Transverse colon (tissue), 4 donors: ENCODE data around the gene CLBA1. TPM values are rescaled to one million over a fixed set of nuclear protein-coding genes. Genes with fewer than 3 reads are reported as not detected.

Experiments
- DNase-seq: peaks from one replicate; pipeline ENCODE4 v3.0.0-alpha.2; 2019
- H3K27ac ChIP-seq, 4 donors: fragments of 200-600 bp; sonication (generic); 2 replicates each; pipeline ENCODE4 v1.5.1; 2016 to 2018; ENCODE audit warnings: inconsistent platforms in 4 of 4
- H3K27me3 ChIP-seq: fragments of 200-600 bp; sonication (generic); 2 replicates; pipeline ENCODE4 v1.5.1; 2017; ENCODE audit warnings: inconsistent platforms
- H3K36me3 ChIP-seq, 4 donors: fragments of 200-600 bp; sonication (generic); 2 replicates each; pipeline ENCODE4 v1.5.1; 2017 to 2019; ENCODE audit warnings: inconsistent platforms in 4 of 4
- H3K4me1 ChIP-seq, 4 donors: fragments of 200-600 bp; sonication (generic); 2 replicates each; pipeline ENCODE4 v1.5.1; 2017 to 2020; ENCODE audit warnings: inconsistent platforms in 4 of 4
- H3K4me3 ChIP-seq, 4 donors: fragments of 200-600 bp; sonication (generic); 1 replicate in 1 of 4; 2 replicates in 3 of 4; pipeline versions ENCODE4 v1.5.1 to v1.6.1; 2017 to 2019; ENCODE audit warnings: inconsistent platforms in 4 of 4
- H3K9me3 ChIP-seq, 2 donors: fragments of 200-600 bp; sonication (generic); 2 replicates each; pipeline ENCODE4 v1.5.1; 2017 to 2019; ENCODE audit warnings: inconsistent platforms in 2 of 2
- CTCF ChIP-seq, 5 experiments: fragments of 200-600 bp in 3 of 5; fragments of 450-650 bp in 2 of 5; sonication (generic) in 3 of 5; IDR thresholded peaks; 1 replicate in 2 of 5; 2 replicates in 3 of 5; pipeline ENCODE4 v1.5.1; 2016 to 2017; ENCODE audit warnings: antibody characterized with exemption in 5 of 5, inconsistent platforms in 3 of 5, mild to moderate bottlenecking in 2 of 5, moderate library complexity in 1 of 5
- EP300 ChIP-seq: sonication (generic); formaldehyde crosslinking; IDR thresholded peaks from one replicate; pipeline ENCODE4 v1.6.1; 2017; ENCODE audit warnings: antibody characterized with exemption, low read depth
- POLR2A ChIP-seq: fragments of 450-650 bp; IDR thresholded peaks from one replicate; pipeline ENCODE4 v1.6.1; 2016; ENCODE audit warnings: antibody characterized with exemption, mild to moderate bottlenecking, moderate library complexity
- POLR2AphosphoS5 ChIP-seq, 3 donors: sonication (generic); formaldehyde crosslinking; IDR thresholded peaks; one replicate each; pipeline ENCODE4 v1.6.1; 2016; ENCODE audit warnings: antibody characterized with exemption in 3 of 3
- WGBS, 2 donors: methylation state at CpG; one replicate each; pipeline ENCODE4 v1.1.5; 2018; ENCODE audit warnings: low coverage in 1 of 2; 5-methylcytosine and 5-hydroxymethylcytosine counted together
- in situ Hi-C, 4 donors: fragments of 200-750 bp; cut with MboI; loops; one replicate each; pipeline versions ENCODE4 v1.15.0 to v1.15.1; 2017; ENCODE audit warnings: low sequenced_read_pairs in 3 of 4, low pct_ligation_motif_present in 1 of 4, low pct_unique_long_range_greater_than_20kb in 1 of 4
- intact Hi-C: fragments of 100-400 bp; cut with DNase I; formaldehyde crosslinking; loops from one replicate; pipeline ENCODE4 v1.15.1; 2023; ENCODE audit warnings: low total_unique reads
- total RNA-seq, 4 donors: library from RNA; depleted of rRNA; stranded (reverse); fragments of >200 nt; gene quantifications; one replicate each; pipeline ENCODE4 v1.1.0, GENCODE V29; 2016

CLBA1 gene
- total RNA-seq, 4 donors from 2014 or later: 0.40 to 6.7 (median 5.3) TPM

- DNase-seq: no peak
- in situ Hi-C loops (no loop called here), intact Hi-C loops (no loop called here)
- Histone ChIP-seq H3K36me3 (no peaks in the 10 kb centered on the region), H3K27me3 (peaks cover 40% of the 10 kb centered on the region), H3K27ac (no peak overlapping the region), H3K4me1 (peaks cover 0 to 8% (median 4%) of the 10 kb centered on the region in 4 donors), H3K4me3 (no peak overlapping the region), H3K9me3 (no peaks in the 10 kb centered on the region)
- TF ChIP-seq POLR2AphosphoS5 (IDR thresholded peaks at IDR 0.05): no peak
- TF ChIP-seq POLR2A: no peak
- no peak for TF ChIP-seq CTCF (IDR thresholded peaks at IDR 0.05)
- no peak for TF ChIP-seq EP300
- WGBS, 2 donors: 75 to 88% methylated on average over 9 to 11 of the region's 11 CpGs
Measured at GRCh38 chr14:104937694-104938365, 47.8 kb upstream of the CLBA1 start.

DNA sequence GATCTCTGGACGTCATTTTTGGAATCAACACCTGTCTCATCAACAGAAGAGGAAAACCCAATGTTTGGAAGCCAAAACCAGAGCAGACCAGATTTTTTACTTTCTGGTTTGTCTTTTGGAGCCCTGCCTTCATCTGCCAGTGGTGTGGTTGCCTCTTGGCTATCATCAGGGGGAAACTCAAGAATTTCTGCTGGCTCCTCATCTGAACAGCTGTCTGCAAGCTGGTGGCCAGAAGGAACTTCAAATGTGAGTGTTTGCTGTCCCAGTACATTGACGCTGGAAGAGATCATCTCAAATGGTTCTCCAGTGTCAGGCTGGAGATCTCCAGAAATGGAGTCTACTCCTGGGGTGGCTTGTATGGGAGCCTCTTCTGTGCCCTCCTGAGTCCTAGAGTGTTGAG lies 47.2 kb upstream of the CLBA1 start:
- no peaks in the 10 kb centered on the region for H3K36me3 ChIP-seq
- no peak for DNase-seq
- intact Hi-C loops: no loop called here
- peaks cover 0 to 4% (median 2%) of the 10 kb centered on the region in 4 donors for H3K4me1 ChIP-seq
- no peaks in the 10 kb centered on the region for H3K9me3 ChIP-seq
- WGBS, 2 donors: 25 to 56% methylated on average over 1 to 2 of the region's 2 CpGs
- in situ Hi-C loops: no loop called here
- H3K27me3 ChIP-seq: peaks cover 34% of the 10 kb centered on the region
- TF ChIP-seq POLR2A (no peak), EP300 (no peak), POLR2AphosphoS5 (IDR thresholded peaks at IDR 0.05) (no peak), CTCF (IDR thresholded peaks at IDR 0.05) (no peak)
- no peak overlapping the region for H3K27ac ChIP-seq
- H3K4me3 ChIP-seq: no peak overlapping the region

GRCh38 chr14:104938960-104939359 lies 46.6 kb upstream of the CLBA1 start:
- Histone ChIP-seq H3K27ac (no peak overlapping the region), H3K4me1 (peaks cover 0 to 2% (median under 1%) of the 10 kb centered on the region in 4 donors), H3K27me3 (peaks cover 33% of the 10 kb centered on the region), H3K4me3 (no peak overlapping the region), H3K9me3 (no peaks in the 10 kb centered on the region), H3K36me3 (no peaks in the 10 kb centered on the region)
- intact Hi-C loops: no loop called here
- in situ Hi-C loops: no loop called here
- WGBS, 2 donors: 45% methylated on average over 1 of the region's 1 CpG; no CpG with 5 or more reads in 1 of the 2 donors
- TF ChIP-seq CTCF (IDR thresholded peaks at IDR 0.05): no peak
- TF ChIP-seq POLR2AphosphoS5 (IDR thresholded peaks at IDR 0.05): no peak
- TF ChIP-seq POLR2A: no peak
- TF ChIP-seq EP300: no peak
- DNase-seq: no peak

DNA sequence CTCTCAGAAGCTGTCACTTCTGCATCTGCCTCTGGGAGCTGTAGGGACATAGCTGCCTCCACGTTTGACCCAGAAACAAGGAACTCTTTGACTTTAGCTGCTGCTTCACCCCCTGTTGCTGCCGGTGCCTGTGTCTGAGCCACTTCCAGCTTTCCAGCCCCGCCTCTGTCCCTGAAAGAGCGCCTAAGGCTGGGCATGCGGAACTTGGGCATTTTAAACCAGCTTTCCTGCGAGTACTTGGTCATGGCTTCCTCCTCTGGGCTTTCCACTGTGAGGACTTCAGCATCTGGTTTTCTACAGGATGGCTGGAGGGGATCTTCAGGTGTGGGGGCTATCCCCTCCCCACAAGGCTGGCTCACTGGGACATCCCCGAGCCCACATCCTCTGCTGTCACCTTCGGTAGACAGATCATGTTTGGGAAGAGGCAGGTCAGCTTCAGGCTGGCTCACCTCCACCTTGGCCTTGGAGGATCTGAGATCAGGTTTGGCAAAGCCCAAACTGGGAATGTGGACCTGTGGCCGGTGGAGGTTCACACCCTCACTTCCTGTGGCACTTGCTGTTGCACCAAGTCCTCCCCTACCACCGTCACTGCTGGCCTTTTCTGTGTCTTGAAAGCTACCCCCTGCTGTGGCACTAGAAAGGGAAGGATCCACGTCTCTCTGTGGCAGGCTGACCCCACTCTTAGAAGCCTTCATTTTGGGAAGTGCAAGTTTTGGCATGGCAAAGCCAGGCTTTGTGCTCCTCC lies 45.8 kb upstream of the CLBA1 start:
- Histone ChIP-seq H3K27me3 (peaks cover 24% of the 10 kb centered on the region), H3K27ac (no peak overlapping the region), H3K9me3 (no peaks in the 10 kb centered on the region), H3K36me3 (no peaks in the 10 kb centered on the region), H3K4me3 (no peak overlapping the region), H3K4me1 (no peaks in the 10 kb centered on the region)
- no peak for TF ChIP-seq CTCF (IDR thresholded peaks at IDR 0.05)
- TF ChIP-seq EP300: no peak
- 53% methylated on average over 11 of the region's 11 CpGs; no CpG with 5 or more reads in 1 of the 2 donors for WGBS, 2 donors
- in situ Hi-C loops: no loop called here
- intact Hi-C loops: no loop called here
- no peak for DNase-seq
